ENCODE measurements around the gene ARHGEF12.

The ARHGEF12 gene

GRCh38 chr11:120305286-120305685, 30.9 kb upstream of the ARHGEF12 start:
- no peak overlapping the region for H3K4me3 ChIP-seq (ENCODE audit: low read length)
- peak; percentile 60 for DNase-seq (ENCODE audit: low read depth)
- no peak for TF ChIP-seq CTCF (IDR thresholded peaks at IDR 0.05; ENCODE audit: insufficient read depth, low read depth, low read length, missing control alignments)

- peak; percentile 79 for TF ChIP-seq CTCF (IDR thresholded peaks at IDR 0.05; ENCODE audit: insufficient read depth, low read depth, low read length, missing control alignments)
- DNase-seq (ENCODE audit: low read depth) = peak; percentile 96
- H3K4me3 ChIP-seq (ENCODE audit: low read length) = no peak overlapping the region
Observed at GRCh38 chr11:120306519-120307242, 29.5 kb upstream of the ARHGEF12 start.

GRCh38 chr11:120307476-120307875, 28.7 kb upstream of the ARHGEF12 start:
- DNase-seq (ENCODE audit: low read depth) = no peak
- TF ChIP-seq CTCF (IDR thresholded peaks at IDR 0.05; ENCODE audit: insufficient read depth, low read depth, low read length, missing control alignments) = no peak
- no peak overlapping the region for H3K4me3 ChIP-seq (ENCODE audit: low read length)

GRCh38 chr11:120308081-120308480, 28.1 kb upstream of the ARHGEF12 start:
- TF ChIP-seq CTCF (IDR thresholded peaks at IDR 0.05; ENCODE audit: insufficient read depth, low read depth, low read length, missing control alignments) = no peak

GRCh38 chr11:120310870-120311269, 25.3 kb upstream of the ARHGEF12 start:
- DNase-seq (ENCODE audit: low read depth) = no peak
- TF ChIP-seq CTCF (IDR thresholded peaks at IDR 0.05; ENCODE audit: insufficient read depth, low read depth, low read length, missing control alignments) = no peak
- no peak overlapping the region for H3K4me3 ChIP-seq (ENCODE audit: low read length)

More at GRCh38 chr11:120308081-120308480, 28.1 kb upstream of the ARHGEF12 start:
- H3K4me3 ChIP-seq (ENCODE audit: low read length) = no peak overlapping the region
- no peak for DNase-seq (ENCODE audit: low read depth)

GRCh38 chr11:120314861-120315260, 21.4 kb upstream of the ARHGEF12 start:
- H3K4me3 ChIP-seq (ENCODE audit: low read length) = no peak overlapping the region
- no peak for TF ChIP-seq CTCF (IDR thresholded peaks at IDR 0.05; ENCODE audit: insufficient read depth, low read depth, low read length, missing control alignments)
- DNase-seq (ENCODE audit: low read depth) = no peak
